Neuronal stem cell (in vitro differentiated cells): ENCODE data around the gene ZFHX3.

ENCODE experiments used
- DNase-seq: peaks from one replicate; pipeline ENCODE4 v3.0.0-alpha.2; 2013; ENCODE audit warnings: low spot score
- H2AFZ ChIP-seq: one replicate; pipeline ENCODE4 v1.6.1; 2013; ENCODE audit warnings: mild to moderate bottlenecking, low read length, inconsistent platforms
- H2AK5ac ChIP-seq: 2 replicates; pipeline ENCODE4 v1.6.1; 2013; ENCODE audit warnings: low read depth, mild to moderate bottlenecking, inconsistent platforms, low read length, moderate library complexity, mixed read lengths
- H2BK120ac ChIP-seq: 2 replicates; pipeline ENCODE4 v1.6.1; 2013; ENCODE audit warnings: low read depth, mild to moderate bottlenecking, inconsistent platforms, low read length, moderate library complexity, mixed read lengths
- H2BK12ac ChIP-seq: one replicate; pipeline ENCODE4 v1.6.1; 2013; ENCODE audit warnings: low read length, inconsistent platforms
- H2BK15ac ChIP-seq: 2 replicates; pipeline ENCODE4 v1.6.1; 2013; ENCODE audit warnings: mild to moderate bottlenecking, low read length, inconsistent platforms, mixed read lengths
- H2BK5ac ChIP-seq: one replicate; pipeline ENCODE4 v1.6.1; 2013; ENCODE audit warnings: inconsistent platforms, mild to moderate bottlenecking, low read length, moderate library complexity
- H3K14ac ChIP-seq: one replicate; pipeline ENCODE4 v1.6.1; 2013; ENCODE audit warnings: low read length, inconsistent platforms
- H3K18ac ChIP-seq: 2 replicates; pipeline ENCODE4 v1.6.1; 2013; ENCODE audit warnings: low read length, inconsistent platforms
- H3K23ac ChIP-seq: 2 replicates; pipeline ENCODE4 v1.6.1; 2013; ENCODE audit warnings: low read depth, mild to moderate bottlenecking, mixed read lengths, low read length, inconsistent platforms; ENCODE audit not compliant: poor library complexity
- H3K27ac ChIP-seq: replicated peaks from 3 replicates; pipeline ENCODE4 v1.5.1; 2013; ENCODE audit warnings: low read length, inconsistent platforms
- H3K27me3 ChIP-seq, 3 experiments: 2 replicates each; pipeline ENCODE4 v1.6.1; 2013; ENCODE audit warnings: low read length in 3 of 3, mild to moderate bottlenecking in 2 of 3, inconsistent platforms in 1 of 3, low read depth in 1 of 3, mixed read lengths in 1 of 3, moderate library complexity in 1 of 3; ENCODE audit not compliant: control insufficient read depth in 3 of 3, insufficient read depth in 3 of 3
- H3K36me3 ChIP-seq, 2 donors: replicated peaks in 1 of 2; 2 replicates each; pipeline ENCODE4 v1.6.1; 2013; ENCODE audit warnings: low read length in 2 of 2; ENCODE audit not compliant: control insufficient read depth in 2 of 2, insufficient read depth in 2 of 2
- H3K4ac ChIP-seq: 2 replicates; pipeline ENCODE4 v1.6.1; 2013; ENCODE audit warnings: inconsistent platforms, mild to moderate bottlenecking, low read length, moderate library complexity
- H3K4me1 ChIP-seq, 2 donors: 1 replicate in 1 of 2; 2 replicates in 1 of 2; pipeline ENCODE4 v1.6.1; 2013; ENCODE audit warnings: low read length in 2 of 2, low read depth in 1 of 2; ENCODE audit not compliant: control insufficient read depth in 2 of 2, insufficient read depth in 1 of 2
- H3K4me2 ChIP-seq: one replicate; pipeline ENCODE4 v1.6.1; 2013; ENCODE audit warnings: mild to moderate bottlenecking, low read length, inconsistent platforms; ENCODE audit not compliant: insufficient read depth, poor library complexity, severe bottlenecking
- H3K4me3 ChIP-seq, 2 donors: 2 replicates each; pipeline ENCODE4 v1.5.1; 2013; ENCODE audit warnings: low read length in 2 of 2, mild to moderate bottlenecking in 2 of 2, inconsistent platforms in 1 of 2, moderate library complexity in 1 of 2
- H3K79me1 ChIP-seq: one replicate; pipeline ENCODE4 v1.6.1; 2013; ENCODE audit warnings: low read depth, mild to moderate bottlenecking, inconsistent platforms, low read length, moderate library complexity
- H3K9ac ChIP-seq: one replicate; pipeline ENCODE4 v1.6.1; 2013; ENCODE audit warnings: mild to moderate bottlenecking, low read depth, low read length, inconsistent platforms; ENCODE audit not compliant: poor library complexity
- H3K9me3 ChIP-seq, 2 donors: replicated peaks in 1 of 2; 2 replicates each; pipeline versions ENCODE3 to v1.6.1; 2013; ENCODE audit warnings: low read length in 2 of 2, mild to moderate bottlenecking in 2 of 2, inconsistent platforms in 1 of 2, low read depth in 1 of 2, mixed read lengths in 1 of 2, moderate library complexity in 1 of 2; ENCODE audit not compliant: control insufficient read depth in 2 of 2, insufficient read depth in 1 of 2
- H4K8ac ChIP-seq: one replicate; pipeline ENCODE4 v1.6.1; 2013; ENCODE audit warnings: low read depth, mild to moderate bottlenecking, inconsistent platforms, low read length, moderate library complexity
- H4K91ac ChIP-seq: one replicate; pipeline ENCODE4 v1.6.1; 2013; ENCODE audit warnings: low read length, low read depth, mild to moderate bottlenecking, inconsistent platforms; ENCODE audit not compliant: poor library complexity
- WGBS, 2 donors: extraction: QIAGEN DNeasy Blood & Tissue Kit; methylation state at CpG; one replicate each; pipeline ENCODE4 v1.1.7; 2013; ENCODE audit warnings: missing lambda C conversion rate in 2 of 2, mixed read lengths in 1 of 2; ENCODE audit not compliant: insufficient read length in 2 of 2, insufficient replicate concordance in 1 of 2; ENCODE audit errors: extremely low coverage in 2 of 2; 5-methylcytosine and 5-hydroxymethylcytosine counted together

Gene ZFHX3

GRCh38 chr16:72836181-72836580 lies 211.7 kb downstream of the ZFHX3 start:
- H2BK5ac ChIP-seq, result no peak overlapping the region
- no peak overlapping the region for H2BK15ac ChIP-seq
- H3K4me1 ChIP-seq, result peaks cover 10 to 29% of the 10 kb centered on the region in 2 donors
- H3K27me3 ChIP-seq, result no peaks in the 10 kb centered on the region
- H2BK12ac ChIP-seq, result no peak overlapping the region
- no peak overlapping the region for H3K4me3 ChIP-seq
- no peak overlapping the region for H4K91ac ChIP-seq
- H2BK120ac ChIP-seq, result no peak overlapping the region
- WGBS, 2 donors, result no CpG with 5 or more reads among the region's 7 CpGs
- H3K9me3 ChIP-seq, result no peaks in the 10 kb centered on the region
- H3K9ac ChIP-seq, result no peak overlapping the region
- no peak overlapping the region for H3K18ac ChIP-seq
- no peak for DNase-seq
- H4K8ac ChIP-seq, result no peak overlapping the region
- H3K27ac ChIP-seq, result no peak overlapping the region
- H2AFZ ChIP-seq, result no peak overlapping the region
- H3K4me2 ChIP-seq, result no peak overlapping the region
- peaks cover 0 to 20% of the 10 kb centered on the region in 2 donors for H3K36me3 ChIP-seq
- H3K23ac ChIP-seq, result no peak overlapping the region
- no peak overlapping the region for H2AK5ac ChIP-seq
- no peak overlapping the region for H3K14ac ChIP-seq
- no peaks in the 10 kb centered on the region for H3K79me1 ChIP-seq
- no peak overlapping the region for H3K4ac ChIP-seq

- H3K9ac ChIP-seq, result no peak overlapping the region
- H3K4ac ChIP-seq, result no peak overlapping the region
- no peaks in the 10 kb centered on the region for H3K27me3 ChIP-seq
- no peak overlapping the region for H3K4me3 ChIP-seq
- no peak overlapping the region for H2BK15ac ChIP-seq
- no peak overlapping the region for H4K91ac ChIP-seq
- no peak overlapping the region for H4K8ac ChIP-seq
- no peak for DNase-seq
- no peak overlapping the region for H2BK120ac ChIP-seq
- peaks cover 0 to 30% of the 10 kb centered on the region in 2 donors for H3K36me3 ChIP-seq
- H2BK12ac ChIP-seq, result no peak overlapping the region
- H2AK5ac ChIP-seq, result no peak overlapping the region
- WGBS, 2 donors, result no CpG with 5 or more reads among the region's 7 CpGs
- H3K79me1 ChIP-seq, result no peaks in the 10 kb centered on the region
- H3K9me3 ChIP-seq, result no peaks in the 10 kb centered on the region
- no peak overlapping the region for H3K14ac ChIP-seq
- H3K4me1 ChIP-seq, result peaks cover 7 to 25% of the 10 kb centered on the region in 2 donors
- H3K18ac ChIP-seq, result no peak overlapping the region
- H3K27ac ChIP-seq, result no peak overlapping the region
- no peak overlapping the region for H2BK5ac ChIP-seq
- no peak overlapping the region for H3K23ac ChIP-seq
- H2AFZ ChIP-seq, result no peak overlapping the region
- no peak overlapping the region for H3K4me2 ChIP-seq
Observed at GRCh38 chr16:72835086-72835485, 212.8 kb downstream of the ZFHX3 start.

GRCh38 chr16:72834499-72834898 lies 213.4 kb downstream of the ZFHX3 start:
- H2AK5ac ChIP-seq, result no peak overlapping the region
- no peak overlapping the region for H2BK15ac ChIP-seq
- no peak overlapping the region for H2BK5ac ChIP-seq
- no peak overlapping the region for H2BK12ac ChIP-seq
- H3K27me3 ChIP-seq, result no peaks in the 10 kb centered on the region
- H3K14ac ChIP-seq, result no peak overlapping the region
- H4K8ac ChIP-seq, result no peak overlapping the region
- H3K79me1 ChIP-seq, result no peaks in the 10 kb centered on the region
- no peak overlapping the region for H3K4me2 ChIP-seq
- WGBS, 2 donors, result no CpG with 5 or more reads among the region's 9 CpGs
- DNase-seq, result no peak
- H3K23ac ChIP-seq, result no peak overlapping the region
- H3K36me3 ChIP-seq, result peaks cover 0 to 36% of the 10 kb centered on the region in 2 donors
- H3K4me1 ChIP-seq, result peaks cover 6 to 25% of the 10 kb centered on the region in 2 donors
- H3K4ac ChIP-seq, result no peak overlapping the region
- H3K9ac ChIP-seq, result no peak overlapping the region
- no peaks in the 10 kb centered on the region for H3K9me3 ChIP-seq
- no peak overlapping the region for H2AFZ ChIP-seq
- H3K18ac ChIP-seq, result no peak overlapping the region
- no peak overlapping the region for H3K27ac ChIP-seq
- no peak overlapping the region for H4K91ac ChIP-seq
- H3K4me3 ChIP-seq, result no peak overlapping the region
- no peak overlapping the region for H2BK120ac ChIP-seq

- no peaks in the 10 kb centered on the region for H3K27me3 ChIP-seq
- H3K23ac ChIP-seq, result no peak overlapping the region
- no CpG with 5 or more reads among the region's 2 CpGs for WGBS, 2 donors
- peaks cover 6 to 23% of the 10 kb centered on the region in 2 donors for H3K4me1 ChIP-seq
- no peak overlapping the region for H2BK120ac ChIP-seq
- no peak overlapping the region for H3K4me3 ChIP-seq
- H3K4ac ChIP-seq, result no peak overlapping the region
- no peak overlapping the region for H2BK5ac ChIP-seq
- H3K4me2 ChIP-seq, result no peak overlapping the region
- H3K36me3 ChIP-seq, result peaks cover 0 to 41% of the 10 kb centered on the region in 2 donors
- H4K8ac ChIP-seq, result no peak overlapping the region
- H2BK12ac ChIP-seq, result no peak overlapping the region
- H3K27ac ChIP-seq, result no peak overlapping the region
- no peak overlapping the region for H3K9ac ChIP-seq
- no peak overlapping the region for H4K91ac ChIP-seq
- H3K14ac ChIP-seq, result no peak overlapping the region
- no peak overlapping the region for H3K18ac ChIP-seq
- H3K79me1 ChIP-seq, result no peaks in the 10 kb centered on the region
- no peak overlapping the region for H2AK5ac ChIP-seq
- no peak overlapping the region for H2AFZ ChIP-seq
- H3K9me3 ChIP-seq, result no peaks in the 10 kb centered on the region
- no peak for DNase-seq
- no peak overlapping the region for H2BK15ac ChIP-seq
Observed at GRCh38 chr16:72833969-72834368, 214.0 kb downstream of the ZFHX3 start.
